ENCODE data around the gene TIPARP. TPM values are rescaled to one million over a fixed set of nuclear protein-coding genes. Genes with fewer than 3 reads are reported as not detected.

The TIPARP gene
- total and polyA plus RNA-seq, 2 experiments from 2014 or later = 4.5 to 6.9 TPM

DNA sequence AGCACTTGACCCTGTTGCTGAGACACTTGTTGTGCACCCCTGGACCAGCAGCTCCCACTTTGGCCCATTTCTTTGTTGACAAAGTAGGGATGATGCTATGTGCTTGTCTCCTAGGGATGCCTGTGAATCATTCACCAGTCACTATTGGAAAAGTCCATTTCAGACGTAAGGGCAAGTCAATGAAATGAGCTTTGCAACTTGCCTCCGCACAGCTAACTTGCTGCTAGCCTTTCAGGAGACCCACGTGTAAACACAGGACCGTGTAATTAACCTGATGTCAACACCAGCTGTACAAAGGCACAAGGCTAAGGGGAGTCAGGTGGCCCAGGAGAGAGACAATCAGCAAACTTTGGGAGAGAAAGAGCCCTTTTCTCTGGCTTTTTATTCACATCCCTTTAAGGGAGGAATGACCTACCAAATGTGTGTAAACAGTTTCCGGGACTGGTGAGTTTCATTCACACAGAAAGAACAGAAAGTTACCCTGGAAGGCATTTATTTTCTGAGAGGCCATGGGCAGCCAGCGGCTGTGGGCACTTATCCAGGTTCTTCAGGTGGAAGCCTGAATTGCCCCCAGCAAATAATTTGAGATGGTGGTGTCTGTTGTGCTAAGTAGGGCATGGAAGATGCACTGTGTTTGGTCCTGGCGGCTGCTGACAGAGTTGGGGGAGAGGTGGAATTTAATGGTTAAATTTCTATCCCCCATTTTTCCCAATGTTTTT lies 54.0 kb downstream of the TIPARP start (continued):
- TF ChIP-seq, protein P1, sequence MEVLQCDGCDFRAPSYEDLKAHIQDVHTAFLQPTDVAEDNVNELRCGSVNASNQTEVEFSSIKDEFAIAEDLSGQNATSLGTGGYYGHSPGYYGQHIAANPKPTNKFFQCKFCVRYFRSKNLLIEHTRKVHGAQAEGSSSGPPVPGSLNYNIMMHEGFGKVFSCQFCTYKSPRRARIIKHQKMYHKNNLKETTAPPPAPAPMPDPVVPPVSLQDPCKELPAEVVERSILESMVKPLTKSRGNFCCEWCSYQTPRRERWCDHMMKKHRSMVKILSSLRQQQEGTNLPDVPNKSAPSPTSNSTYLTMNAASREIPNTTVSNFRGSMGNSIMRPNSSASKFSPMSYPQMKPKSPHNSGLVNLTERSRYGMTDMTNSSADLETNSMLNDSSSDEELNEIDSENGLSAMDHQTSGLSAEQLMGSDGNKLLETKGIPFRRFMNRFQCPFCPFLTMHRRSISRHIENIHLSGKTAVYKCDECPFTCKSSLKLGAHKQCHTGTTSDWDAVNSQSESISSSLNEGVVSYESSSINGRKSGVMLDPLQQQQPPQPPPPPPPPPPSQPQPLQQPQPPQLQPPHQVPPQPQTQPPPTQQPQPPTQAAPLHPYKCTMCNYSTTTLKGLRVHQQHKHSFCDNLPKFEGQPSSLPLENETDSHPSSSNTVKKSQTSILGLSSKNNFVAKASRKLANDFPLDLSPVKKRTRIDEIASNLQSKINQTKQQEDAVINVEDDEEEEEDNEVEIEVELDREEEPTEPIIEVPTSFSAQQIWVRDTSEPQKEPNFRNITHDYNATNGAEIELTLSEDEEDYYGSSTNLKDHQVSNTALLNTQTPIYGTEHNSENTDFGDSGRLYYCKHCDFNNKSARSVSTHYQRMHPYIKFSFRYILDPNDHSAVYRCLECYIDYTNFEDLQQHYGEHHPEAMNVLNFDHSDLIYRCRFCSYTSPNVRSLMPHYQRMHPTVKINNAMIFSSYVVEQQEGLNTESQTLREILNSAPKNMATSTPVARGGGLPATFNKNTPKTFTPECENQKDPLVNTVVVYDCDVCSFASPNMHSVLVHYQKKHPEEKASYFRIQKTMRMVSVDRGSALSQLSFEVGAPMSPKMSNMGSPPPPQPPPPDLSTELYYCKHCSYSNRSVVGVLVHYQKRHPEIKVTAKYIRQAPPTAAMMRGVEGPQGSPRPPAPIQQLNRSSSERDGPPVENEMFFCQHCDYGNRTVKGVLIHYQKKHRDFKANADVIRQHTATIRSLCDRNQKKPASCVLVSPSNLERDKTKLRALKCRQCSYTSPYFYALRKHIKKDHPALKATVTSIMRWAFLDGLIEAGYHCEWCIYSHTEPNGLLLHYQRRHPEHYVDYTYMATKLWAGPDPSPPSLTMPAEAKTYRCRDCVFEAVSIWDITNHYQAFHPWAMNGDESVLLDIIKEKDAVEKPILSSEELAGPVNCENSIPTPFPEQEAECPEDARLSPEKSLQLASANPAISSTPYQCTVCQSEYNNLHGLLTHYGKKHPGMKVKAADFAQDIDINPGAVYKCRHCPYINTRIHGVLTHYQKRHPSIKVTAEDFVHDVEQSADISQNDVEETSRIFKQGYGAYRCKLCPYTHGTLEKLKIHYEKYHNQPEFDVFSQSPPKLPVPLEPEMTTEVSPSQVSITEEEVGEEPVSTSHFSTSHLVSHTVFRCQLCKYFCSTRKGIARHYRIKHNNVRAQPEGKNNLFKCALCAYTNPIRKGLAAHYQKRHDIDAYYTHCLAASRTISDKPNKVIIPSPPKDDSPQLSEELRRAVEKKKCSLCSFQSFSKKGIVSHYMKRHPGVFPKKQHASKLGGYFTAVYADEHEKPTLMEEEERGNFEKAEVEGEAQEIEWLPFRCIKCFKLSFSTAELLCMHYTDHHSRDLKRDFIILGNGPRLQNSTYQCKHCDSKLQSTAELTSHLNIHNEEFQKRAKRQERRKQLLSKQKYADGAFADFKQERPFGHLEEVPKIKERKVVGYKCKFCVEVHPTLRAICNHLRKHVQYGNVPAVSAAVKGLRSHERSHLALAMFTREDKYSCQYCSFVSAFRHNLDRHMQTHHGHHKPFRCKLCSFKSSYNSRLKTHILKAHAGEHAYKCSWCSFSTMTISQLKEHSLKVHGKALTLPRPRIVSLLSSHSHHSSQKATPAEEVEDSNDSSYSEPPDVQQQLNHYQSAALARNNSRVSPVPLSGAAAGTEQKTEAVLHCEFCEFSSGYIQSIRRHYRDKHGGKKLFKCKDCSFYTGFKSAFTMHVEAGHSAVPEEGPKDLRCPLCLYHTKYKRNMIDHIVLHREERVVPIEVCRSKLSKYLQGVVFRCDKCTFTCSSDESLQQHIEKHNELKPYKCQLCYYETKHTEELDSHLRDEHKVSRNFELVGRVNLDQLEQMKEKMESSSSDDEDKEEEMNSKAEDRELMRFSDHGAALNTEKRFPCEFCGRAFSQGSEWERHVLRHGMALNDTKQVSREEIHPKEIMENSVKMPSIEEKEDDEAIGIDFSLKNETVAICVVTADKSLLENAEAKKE (CRISPR knock-in tag; IDR thresholded peaks at IDR 0.05) = no peak
- no peak for TF ChIP-seq NANOG (IDR thresholded peaks at IDR 0.05; ENCODE audit: borderline replicate concordance)
- no peak for TF ChIP-seq ZNF114 (CRISPR knock-in tag; IDR thresholded peaks at IDR 0.05)
- TF ChIP-seq EZH2phosphoT487 (IDR thresholded peaks at IDR 0.05; ENCODE audit: unreplicated experiment) = no peak

DNA sequence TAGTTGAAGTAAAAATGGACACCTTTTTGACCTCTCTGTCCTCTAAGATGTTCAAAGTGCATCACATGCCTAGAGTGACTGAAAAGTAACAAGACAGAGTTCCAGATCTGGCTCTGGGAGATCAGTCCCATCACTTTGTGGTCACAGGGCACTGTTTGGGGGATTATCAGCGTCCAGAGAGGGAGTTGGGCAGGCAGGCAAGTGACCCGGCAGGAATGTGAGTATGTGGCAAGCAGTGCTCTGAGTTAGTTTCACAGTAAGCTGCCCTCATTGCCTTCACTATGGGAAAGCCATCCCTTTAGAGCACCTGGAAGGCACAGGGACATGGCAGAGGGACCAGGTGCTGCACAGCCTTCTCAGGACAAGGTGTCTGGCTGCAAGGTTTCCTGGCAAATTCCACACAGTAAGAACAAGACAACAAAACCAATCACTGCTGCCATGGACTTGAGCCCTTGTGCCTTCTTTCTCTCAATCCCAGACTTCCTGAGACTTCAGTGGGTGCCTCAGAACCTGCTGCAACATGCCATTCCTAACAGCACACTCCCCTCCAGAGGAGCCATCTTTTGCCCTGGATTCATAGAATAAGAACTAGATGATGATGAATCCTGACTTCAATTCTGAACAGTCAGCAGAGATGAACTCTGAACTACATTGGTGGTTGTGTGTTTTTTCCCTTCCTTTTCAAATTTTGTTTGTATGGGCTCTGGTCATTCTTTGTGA lies 55.2 kb downstream of the TIPARP start:
- Histone ChIP-seq H2AFZ (no peak overlapping the region), H3K27me3 (ENCODE audit: insufficient read depth) (no peaks in the 10 kb centered on the region), H3K27ac (ENCODE audit: low read depth) (no peak overlapping the region), H3K36me3 (ENCODE audit: insufficient read depth) (no peaks in the 10 kb centered on the region), H3K9me2 (ENCODE audit: insufficient read depth) (no peaks in the 10 kb centered on the region), H3K79me2 (replicated peaks; ENCODE audit: insufficient read depth) (no peaks in the 10 kb centered on the region), H3F3A (replicated peaks; ENCODE audit: low read depth) (no peaks in the 10 kb centered on the region), H3K4me3 (no peak overlapping the region), H3K4me2 (no peak overlapping the region), H4K20me1 (replicated peaks; ENCODE audit: insufficient read depth) (no peaks in the 10 kb centered on the region), H3K4me1 (ENCODE audit: insufficient read depth) (no peaks in the 10 kb centered on the region)
- no peak for ATAC-seq
- H3K4me1 Mint-ChIP-seq = peaks cover 9% of the 10 kb centered on the region; the same call in 2 of the 3 replicates
- H3K4me3 Mint-ChIP-seq = no peak overlapping the region
- DNase-seq (ENCODE audit: low spot score) = no peak
- no peak overlapping the region for H3K27ac Mint-ChIP-seq
- no peaks in the 10 kb centered on the region for H3K27me3 Mint-ChIP-seq (ENCODE audit: insufficient read depth, low read depth, poor library complexity)
- H3K9me3 Mint-ChIP-seq = no peaks in the 10 kb centered on the region
- H3K36me3 Mint-ChIP-seq (ENCODE audit: low read depth) = no peaks in the 10 kb centered on the region
- TF ChIP-seq NANOG (IDR thresholded peaks at IDR 0.05; ENCODE audit: borderline replicate concordance) = no peak
- no peak for TF ChIP-seq POLR2AphosphoS5 (IDR thresholded peaks at IDR 0.05; ENCODE audit: low read depth)
- TF ChIP-seq, protein P2, sequence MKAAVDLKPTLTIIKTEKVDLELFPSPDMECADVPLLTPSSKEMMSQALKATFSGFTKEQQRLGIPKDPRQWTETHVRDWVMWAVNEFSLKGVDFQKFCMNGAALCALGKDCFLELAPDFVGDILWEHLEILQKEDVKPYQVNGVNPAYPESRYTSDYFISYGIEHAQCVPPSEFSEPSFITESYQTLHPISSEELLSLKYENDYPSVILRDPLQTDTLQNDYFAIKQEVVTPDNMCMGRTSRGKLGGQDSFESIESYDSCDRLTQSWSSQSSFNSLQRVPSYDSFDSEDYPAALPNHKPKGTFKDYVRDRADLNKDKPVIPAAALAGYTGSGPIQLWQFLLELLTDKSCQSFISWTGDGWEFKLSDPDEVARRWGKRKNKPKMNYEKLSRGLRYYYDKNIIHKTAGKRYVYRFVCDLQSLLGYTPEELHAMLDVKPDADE (IDR thresholded peaks at IDR 0.05) = no peak
- TF ChIP-seq, protein P1 (CRISPR knock-in tag; IDR thresholded peaks at IDR 0.05) = no peak

Measured in GM23338 (cell line).